KBM-7 (cell line): Measurements from ENCODE around the gene AGFG1.
"Not testable (repeated sequence)": the region's sequence is repeated elsewhere in the genome, so short reads cannot be mapped to it uniquely, and the experiment has no call there.

ENCODE experiments used
- DNase-seq: peaks from one replicate; pipeline ENCODE4 v3.0.0-alpha.2; 2015
- in situ Hi-C: fragments of 300-500 bp; cut with MboI; formaldehyde crosslinking; loops from 2 replicates; pipeline ENCODE4 v1.14.3; 2020; ENCODE audit warnings: low sequenced_read_pairs, low pct_unique_long_range_greater_than_20kb, mixed read lengths

Gene AGFG1

DNA sequence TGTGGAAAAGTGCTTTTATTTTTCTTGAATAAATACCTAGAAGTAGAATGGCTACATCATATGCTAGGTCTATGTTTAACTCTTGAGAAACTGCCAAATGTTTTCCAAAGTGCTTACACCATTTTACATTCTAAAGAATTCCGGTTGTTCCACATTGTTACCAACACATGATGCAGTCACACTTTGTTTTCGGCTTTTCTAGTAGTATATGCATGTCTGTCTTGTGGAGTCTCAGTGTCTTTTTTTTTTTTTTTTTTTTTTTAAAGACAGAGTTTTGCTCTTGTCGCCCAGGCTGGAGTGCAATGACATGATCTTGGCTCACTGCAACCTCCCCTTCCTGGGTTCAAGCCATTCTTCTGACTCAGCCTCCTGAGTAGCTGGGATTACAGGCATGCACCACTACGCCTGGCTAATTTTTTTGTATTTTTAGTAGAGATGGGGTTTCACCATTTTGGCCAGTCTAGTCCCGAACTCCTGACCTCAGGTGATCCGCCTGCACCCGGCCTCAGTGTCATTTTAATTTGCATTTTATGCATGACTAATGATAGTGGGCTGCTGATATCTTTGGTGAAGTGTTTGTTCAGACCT is 46.4 kb downstream of the AGFG1 start:
- in situ Hi-C loops, DNase-seq: not testable (repeated sequence)

DNA sequence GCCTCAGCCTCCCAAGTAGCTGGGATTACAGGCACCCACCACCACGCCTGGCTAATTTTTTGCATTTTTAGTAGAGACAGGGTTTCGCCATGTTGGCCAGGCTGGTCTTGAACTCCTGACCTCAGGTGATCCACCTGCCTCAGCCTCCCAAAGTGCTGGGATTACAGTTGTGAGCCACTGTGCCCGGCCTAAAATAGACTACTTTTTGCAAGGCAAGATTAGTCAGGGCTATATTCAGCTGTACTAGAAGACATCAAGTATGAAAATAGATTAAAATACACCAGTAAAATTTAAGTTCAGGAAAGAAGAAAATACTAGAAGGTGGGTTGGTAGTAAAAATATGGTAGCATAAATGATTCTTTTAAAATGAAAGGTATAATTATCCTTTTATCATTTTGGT is 49.2 kb downstream of the AGFG1 start:
- in situ Hi-C loops, DNase-seq: not testable (repeated sequence)

DNA sequence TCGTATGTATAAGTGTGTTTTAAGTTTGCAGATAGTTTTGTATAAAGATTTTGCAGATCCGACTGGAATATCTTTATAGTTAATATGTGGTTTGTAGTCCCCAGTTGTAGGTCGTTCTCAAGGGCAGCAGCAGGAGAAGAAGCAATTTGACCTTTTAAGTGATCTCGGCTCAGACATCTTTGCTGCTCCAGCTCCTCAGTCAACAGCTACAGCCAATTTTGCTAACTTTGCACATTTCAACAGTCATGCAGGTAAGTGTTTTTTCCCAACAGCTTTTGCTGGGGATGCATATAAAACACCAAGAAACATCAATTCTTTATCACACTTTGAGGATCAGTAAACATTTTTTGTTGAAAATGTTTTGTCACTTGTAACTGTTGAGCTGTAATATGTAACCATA is 52.7 kb downstream of the AGFG1 start:
- in situ Hi-C loops, result no loop called here
- no peak for DNase-seq

DNA sequence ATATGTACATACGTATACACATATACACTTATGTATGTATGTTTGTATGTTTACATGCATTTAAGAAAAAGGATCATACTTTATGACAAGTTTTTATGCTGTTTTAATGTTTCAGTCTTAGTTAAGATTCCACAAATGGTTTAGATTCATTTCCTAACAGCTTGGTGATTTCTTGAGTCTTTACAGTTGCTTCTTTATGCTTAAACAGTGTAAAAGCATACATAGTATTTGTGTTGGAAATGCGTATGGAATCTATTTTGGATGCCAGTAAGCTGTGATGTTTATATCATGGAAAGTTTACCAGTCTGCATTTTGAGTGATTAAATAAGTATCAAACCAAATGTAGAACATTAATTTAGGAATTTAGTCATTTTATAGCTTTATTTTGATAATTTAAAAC is 55.4 kb downstream of the AGFG1 start:
- DNase-seq, result no peak
- in situ Hi-C loops, result no loop called here

DNA sequence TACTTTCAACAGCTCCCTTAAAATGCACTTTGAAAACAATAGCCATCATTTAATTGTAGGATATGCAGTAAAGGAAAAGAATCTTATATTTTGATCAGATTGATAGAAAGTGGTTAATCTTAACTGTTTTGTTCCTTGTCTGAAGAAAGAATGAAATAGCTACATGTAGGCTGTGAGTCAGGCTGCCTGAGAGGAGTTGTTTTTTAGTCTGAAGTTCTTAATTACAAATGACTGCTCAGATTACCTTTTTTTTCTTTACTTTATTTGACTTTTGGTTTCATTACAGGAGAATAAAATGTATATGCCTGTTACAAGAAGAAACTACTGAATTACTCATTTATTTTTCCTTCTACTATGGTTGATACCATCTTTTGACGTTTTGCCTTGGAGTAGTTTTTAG is 56.8 kb downstream of the AGFG1 start:
- in situ Hi-C loops, result no loop called here
- DNase-seq, result no peak

DNA sequence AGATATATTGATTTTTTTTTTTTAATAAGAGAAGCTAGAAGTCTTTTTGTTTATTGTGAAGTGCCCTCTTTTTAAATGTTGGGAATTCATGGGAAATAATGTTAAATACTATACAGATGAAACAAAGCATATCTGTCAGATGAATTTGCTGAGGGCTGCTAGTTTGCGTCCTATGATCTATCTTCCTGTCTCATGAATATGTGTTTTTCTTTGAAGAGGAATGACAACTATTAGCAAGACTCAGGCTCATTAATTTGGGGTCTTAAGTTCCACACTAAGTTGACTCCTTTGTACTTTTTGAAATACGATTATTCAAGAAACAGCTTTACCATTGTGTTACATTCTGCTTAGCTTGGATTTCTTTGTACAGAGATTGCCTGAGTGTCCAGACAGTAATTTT is 57.9 kb downstream of the AGFG1 start:
- in situ Hi-C loops, result no loop called here
- DNase-seq, result no peak

DNA sequence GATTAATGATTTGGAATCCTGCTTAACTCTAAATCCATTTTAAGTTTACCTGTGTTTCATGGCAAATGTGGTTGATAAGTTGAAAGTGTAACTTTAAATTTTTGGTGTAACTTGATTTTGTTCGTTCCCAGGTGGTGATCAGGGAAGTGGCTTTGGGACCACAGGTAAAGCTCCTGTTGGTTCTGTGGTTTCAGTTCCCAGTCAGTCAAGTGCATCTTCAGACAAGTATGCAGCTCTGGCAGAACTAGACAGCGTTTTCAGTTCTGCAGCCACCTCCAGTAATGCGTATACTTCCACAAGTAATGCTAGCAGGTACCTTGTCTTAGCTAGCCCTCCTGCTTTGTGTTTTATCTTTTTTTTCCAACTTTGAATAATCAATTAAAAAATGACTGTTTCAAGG is 62.8 kb downstream of the AGFG1 start:
- in situ Hi-C loops, result no loop called here
- DNase-seq, result no peak

DNA sequence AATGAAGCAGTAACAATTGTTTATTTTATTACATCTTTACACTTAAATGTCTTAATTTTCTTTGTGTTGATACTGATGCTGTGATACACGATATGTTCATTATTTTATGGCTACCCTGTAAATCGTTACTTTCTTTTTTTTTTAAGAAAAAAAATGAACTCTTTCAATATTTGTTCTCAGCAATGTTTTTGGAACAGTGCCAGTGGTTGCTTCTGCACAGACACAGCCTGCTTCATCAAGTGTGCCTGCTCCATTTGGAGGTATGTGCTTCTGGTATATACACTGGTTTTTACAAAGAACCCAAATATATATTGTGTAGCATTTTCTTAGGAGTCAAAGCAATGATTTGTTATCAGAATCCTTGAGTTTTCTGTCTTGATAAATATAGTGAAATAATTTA is 64.5 kb downstream of the AGFG1 start:
- in situ Hi-C loops, result no loop called here
- no peak for DNase-seq

DNA sequence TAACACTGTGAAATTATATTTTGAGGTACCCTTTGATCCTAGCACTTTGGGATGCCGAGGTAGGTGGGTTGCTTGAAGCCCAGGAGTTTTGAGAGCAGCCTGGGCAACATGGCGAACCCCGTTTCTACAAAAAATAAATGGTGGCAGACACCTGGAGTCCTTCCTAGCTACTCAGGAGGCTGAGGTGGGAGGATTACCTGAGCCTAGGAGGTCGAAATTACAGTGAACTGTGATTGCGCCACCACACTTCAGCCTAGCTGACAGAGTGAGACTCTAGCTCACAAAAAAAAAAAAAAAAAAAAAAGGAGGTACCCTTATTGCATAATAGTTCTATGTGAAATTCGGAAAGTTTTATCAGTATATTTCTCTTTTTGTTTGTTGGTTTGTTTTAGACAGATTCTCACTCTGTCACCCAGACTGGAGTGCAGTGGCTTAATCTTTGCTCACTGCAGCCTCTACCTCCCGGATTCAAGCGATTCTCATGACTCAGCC is 67.6 kb downstream of the AGFG1 start:
- in situ Hi-C loops, result no loop called here
- no peak for DNase-seq

DNA sequence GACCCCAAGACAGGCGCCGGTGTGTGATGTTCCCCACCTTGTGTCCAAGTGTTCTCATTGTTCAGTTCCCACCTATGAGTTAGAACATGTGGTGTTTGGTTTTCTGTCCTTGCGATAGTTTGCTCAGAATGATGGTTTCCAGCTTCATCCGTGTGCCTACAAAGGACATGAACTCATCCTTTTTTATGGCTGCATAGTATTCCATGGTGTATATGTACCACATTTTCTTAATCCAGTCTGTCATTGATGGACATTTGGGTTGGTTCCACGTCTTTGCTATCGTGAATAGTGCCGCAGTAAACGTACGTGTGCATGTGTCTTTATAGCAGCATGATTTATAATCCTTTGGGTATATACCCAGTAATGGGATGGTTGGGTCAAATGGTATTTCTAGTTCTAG is 68.4 kb downstream of the AGFG1 start:
- DNase-seq, in situ Hi-C loops: not testable (repeated sequence)

DNA sequence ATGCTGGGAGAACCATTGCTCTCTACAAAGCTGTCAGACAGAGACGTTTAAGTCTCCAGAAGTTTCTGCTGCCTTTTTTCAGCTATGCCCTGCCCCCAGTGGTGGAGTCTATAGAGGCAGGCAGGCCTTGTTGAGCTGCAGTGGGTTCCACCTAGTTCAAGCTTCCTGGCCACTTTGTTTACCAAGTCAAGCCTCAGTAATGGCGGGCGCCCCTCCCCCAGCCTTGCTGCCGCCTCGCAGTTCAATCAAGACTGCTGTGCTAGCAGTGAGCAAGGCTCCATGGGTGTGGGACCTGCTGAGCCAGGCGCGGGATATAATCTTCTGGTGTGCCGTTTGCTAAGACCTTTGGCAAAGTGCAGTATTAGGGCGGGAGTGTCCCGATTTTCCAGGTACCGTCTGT is 74.0 kb downstream of the AGFG1 start:
- DNase-seq, result peak; percentile 21
- in situ Hi-C loops, result no loop called here

DNA sequence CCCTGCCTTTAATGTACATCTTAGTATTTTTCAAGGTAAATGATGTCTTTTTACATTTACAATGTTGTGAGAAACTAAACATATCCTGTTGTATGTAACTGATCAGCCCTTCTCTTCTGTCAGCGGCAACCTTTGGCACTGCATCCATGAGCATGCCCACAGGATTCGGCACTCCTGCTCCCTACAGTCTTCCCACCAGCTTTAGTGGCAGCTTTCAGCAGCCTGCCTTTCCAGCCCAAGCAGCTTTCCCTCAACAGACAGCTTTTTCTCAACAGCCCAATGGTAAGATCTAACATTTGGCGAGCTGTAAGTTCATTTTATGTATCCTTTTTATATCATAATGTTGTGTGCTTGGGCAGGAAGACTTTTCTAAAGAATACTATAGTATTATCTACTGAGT is 79.9 kb downstream of the AGFG1 start:
- no peak for DNase-seq
- in situ Hi-C loops, result no loop called here

DNA sequence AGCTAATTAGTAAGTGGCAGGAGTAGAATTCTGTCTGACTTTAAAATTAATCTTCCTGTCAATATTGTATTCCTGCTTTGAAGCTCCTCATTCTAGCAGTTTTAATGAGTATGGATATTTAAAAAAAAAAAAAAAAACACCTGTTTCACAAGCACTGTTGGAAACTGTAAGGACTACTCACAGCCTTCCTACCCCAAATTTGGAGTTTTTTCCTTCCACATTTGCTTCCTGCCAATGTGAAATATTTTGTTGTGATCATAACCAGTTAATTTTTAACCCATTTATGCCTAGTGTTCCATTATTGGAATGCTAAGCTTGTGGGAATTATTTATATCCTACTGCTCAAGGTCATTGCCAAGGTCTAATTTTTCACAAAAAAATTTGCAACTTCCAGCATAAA is 90.6 kb downstream of the AGFG1 start:
- in situ Hi-C loops, result no loop called here
- no peak for DNase-seq

DNA sequence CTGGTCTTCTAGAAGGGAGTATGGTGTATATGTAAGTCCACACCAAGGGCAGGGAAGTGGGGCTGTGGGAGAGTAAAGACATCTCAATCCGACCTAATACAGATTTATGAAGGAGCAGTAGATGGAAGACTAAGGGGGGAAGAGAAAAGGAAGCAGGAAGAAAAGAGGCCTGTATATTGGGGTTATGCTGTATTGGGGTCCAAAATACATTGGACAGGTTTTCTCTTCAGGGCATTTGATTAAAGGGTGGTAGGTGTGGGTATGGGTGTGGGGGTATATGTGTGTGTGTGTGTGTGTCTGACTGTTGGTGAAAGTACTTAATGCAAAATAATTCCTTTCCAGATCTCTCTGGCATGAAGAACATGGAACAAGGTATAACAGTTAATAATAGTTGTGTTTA is 93.1 kb downstream of the AGFG1 start:
- no peak for DNase-seq
- in situ Hi-C loops, result no loop called here

DNA sequence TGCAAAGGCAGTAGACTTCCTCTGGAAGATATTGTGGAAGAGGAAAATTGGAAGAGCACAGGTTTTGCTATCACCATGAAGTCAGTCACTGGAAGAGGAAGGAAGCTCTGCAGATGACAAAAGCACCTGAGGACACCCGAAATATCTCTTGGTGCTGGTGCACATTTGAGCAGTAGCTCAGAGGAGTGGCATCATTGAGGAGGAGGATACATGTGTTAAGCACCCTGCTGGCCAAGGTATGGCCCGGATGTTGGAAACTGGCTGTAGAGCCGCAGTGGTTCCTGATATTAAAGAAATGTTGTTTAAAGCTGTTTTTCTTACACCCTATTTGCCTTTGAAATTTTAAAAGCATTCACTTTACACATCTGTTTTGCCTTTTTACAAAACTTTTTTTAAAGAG is 94.1 kb downstream of the AGFG1 start:
- in situ Hi-C loops, result no loop called here
- no peak for DNase-seq

DNA sequence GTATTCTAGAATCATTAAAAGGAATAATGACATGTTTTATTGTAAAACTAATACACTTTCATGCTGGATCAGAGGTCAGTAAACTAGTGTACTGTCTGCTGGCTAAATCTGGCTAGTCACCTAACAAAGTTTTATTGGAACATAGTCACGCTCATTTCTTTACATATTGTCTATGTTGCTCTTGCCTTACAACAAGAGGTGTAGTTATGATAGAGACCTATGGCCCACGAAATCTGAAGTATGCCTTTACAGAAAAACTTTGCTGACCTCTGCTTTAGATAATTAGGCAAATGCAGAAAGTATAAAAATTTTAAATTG is 96.9 kb downstream of the AGFG1 start:
- in situ Hi-C loops, result no loop called here
- DNase-seq, result no peak

DNA sequence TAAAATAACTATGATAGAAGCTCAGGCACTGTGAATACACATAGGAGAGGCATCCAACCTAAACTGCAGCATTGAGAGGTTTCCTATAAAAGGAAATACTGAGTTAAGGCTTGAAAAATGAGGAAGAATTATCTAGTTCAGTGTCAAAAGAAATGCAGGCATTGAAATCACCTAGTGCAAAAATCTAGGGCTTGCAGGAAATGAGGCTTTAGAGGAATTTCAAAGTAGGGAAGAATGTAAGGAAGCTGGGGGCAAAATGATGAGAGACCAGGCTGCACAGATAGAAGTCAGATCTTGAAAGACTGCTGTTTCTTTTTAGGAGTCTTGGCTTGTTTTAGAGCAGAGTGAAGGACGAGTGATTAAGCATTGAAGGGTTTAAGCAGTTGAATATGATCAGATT is 98.7 kb downstream of the AGFG1 start:
- DNase-seq, result peak; percentile 4

DNA sequence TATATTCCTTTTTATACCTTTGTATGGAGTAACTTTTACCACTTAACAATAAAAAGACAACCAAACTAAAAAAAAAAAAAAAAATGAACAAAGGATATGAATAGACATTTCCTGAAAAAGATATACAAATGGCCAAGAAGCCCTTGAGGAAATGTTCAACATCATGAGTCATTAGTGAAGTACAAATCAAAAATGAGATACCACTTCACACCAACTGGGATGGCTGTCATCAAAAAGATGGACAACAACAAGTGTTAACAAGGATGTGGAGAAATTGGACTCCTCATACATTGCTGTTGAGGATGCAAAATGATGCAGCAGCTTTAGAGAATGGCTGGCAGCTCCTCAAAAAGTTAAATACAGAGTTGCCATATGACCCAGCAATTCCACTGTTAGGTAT is 104.2 kb downstream of the AGFG1 start:
- in situ Hi-C loops, result no loop called here

More for the DNA sequence above, 98.7 kb downstream of the AGFG1 start:
- in situ Hi-C loops, result no loop called here

DNA sequence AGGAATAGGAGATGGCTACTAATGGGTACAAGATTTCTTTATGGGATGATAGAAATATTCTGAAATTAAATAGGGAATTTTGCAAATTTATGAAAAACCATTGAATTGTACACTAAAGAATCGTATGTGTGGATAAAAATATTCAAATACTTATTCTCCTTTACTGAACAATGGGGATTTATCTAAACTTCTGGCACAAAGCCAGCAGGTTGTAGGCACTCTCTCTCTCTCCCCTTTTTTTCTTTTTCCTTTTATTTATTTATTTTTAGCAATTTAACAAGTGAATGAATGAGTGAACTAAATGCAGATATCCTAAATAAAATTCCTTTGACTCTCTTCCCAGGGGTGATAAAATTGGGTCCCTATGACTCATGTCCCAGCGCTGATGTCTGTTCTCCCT is 104.9 kb downstream of the AGFG1 start:
- in situ Hi-C loops, result no loop called here
- no peak for DNase-seq

More for the DNA sequence above, 104.2 kb downstream of the AGFG1 start:
- no peak for DNase-seq

DNA sequence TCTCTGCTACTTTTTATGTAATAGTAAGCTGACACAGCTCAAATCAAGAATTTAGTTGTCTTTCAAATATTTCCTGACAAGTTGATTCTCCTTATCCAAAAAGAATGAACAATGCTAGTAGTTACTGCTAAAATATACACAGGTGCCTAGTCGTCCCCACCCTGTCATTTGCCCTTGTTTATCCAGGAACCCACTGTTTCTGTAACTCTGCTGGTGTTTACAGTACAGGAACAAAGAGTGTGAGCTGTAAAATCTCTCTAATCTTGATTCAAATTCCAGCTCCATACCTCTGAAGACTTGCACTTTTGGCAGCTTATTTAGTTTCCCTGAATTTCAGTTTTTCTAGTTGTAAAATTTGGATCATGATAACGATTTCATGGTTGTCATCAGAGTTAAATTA is 105.6 kb downstream of the AGFG1 start:
- in situ Hi-C loops, result no loop called here
- DNase-seq, result no peak

DNA sequence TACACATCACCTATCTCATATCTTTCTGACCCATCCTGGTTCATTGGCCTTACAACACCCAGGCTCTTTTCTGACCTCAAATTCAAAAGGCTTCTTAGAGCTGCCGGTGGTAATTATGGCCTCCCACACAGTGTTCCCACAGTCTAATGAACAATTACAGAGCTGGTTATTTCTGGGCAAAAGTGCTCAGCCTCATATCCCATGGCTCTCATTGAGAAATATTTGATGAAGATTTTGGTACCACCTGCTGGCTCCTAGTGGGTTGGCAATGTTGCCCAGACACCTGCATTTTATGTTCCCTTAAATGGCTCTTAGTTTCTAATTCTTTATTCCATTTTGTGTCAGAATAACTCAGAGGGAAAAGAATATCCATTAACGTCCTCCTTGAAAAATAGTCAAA is 106.7 kb downstream of the AGFG1 start:
- in situ Hi-C loops, result no loop called here
- DNase-seq, result no peak

DNA sequence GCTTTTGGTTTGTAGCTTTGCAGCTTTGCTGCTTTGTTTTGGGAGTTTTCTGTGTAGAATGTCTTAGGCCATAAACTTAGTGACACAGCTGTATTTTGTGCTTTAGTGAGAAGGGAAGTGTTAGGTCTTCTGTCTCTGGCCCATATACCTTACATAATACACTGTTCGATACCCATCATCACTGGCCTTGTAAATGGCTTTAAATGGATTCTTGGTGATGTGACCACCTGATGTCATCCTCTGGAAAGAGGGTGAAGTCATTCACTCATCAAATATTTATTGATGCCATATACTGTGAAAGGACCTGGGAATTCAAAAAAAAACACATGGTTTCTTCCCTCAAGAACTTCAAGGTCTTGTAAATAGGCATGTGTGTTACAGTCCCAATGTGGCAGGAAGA is 107.8 kb downstream of the AGFG1 start:
- no peak for DNase-seq
- in situ Hi-C loops, result no loop called here
